HepG2 (cell line): Measurements from ENCODE around the gene SRD5A3. TPM values are rescaled to one million over a fixed set of nuclear protein-coding genes. Genes with fewer than 3 reads are reported as not detected.
A peak's percentile ranks its signal among the peaks of the same experiment; 100 is the strongest.

Source experiments
- ATF7-NPFF ChIP-seq: sonication (generic); formaldehyde crosslinking; IDR thresholded peaks from 2 replicates; pipeline ENCODE4 v1.8.1; 2023; ENCODE audit warnings: mild to moderate bottlenecking, low read depth, missing genetic modification reagents, moderate library complexity
- CEBPB ChIP-seq: IDR thresholded peaks from 2 replicates; pipeline ENCODE4 v1.6.1; 2011; ENCODE audit warnings: low read depth, low read length, improper control_type of control experiment, borderline replicate concordance
- GZF1 ChIP-seq: sonication (generic); formaldehyde crosslinking; IDR thresholded peaks from 2 replicates; pipeline ENCODE4 v1.5.1; 2020; ENCODE audit warnings: mild to moderate bottlenecking, missing genetic modification reagents
- HNRNPH1 ChIP-seq: fragments of 200-400 bp; formaldehyde crosslinking; optimal IDR thresholded peaks from 2 replicates; pipeline ENCODE3; 2017; ENCODE audit warnings: mild to moderate bottlenecking, low read depth, low read length
- HOXA3 ChIP-seq: sonication (generic); formaldehyde crosslinking; IDR thresholded peaks from 2 replicates; pipeline ENCODE4 v1.5.0; 2020; ENCODE audit warnings: missing genetic modification reagents
- KAT8 ChIP-seq: IDR thresholded peaks from 2 replicates; pipeline ENCODE4 v1.6.1; 2016; ENCODE audit warnings: missing genetic modification reagents, missing compliant biosample characterization
- MAFK ChIP-seq, 2 experiments: IDR thresholded peaks in 1 of 2; conservative IDR thresholded peaks in 1 of 2; 2 replicates each; pipeline ENCODE4 v1.6.1; 2011; ENCODE audit warnings: improper control_type of control experiment in 2 of 2, low read length in 2 of 2
- MBNL3 ChIP-seq: fragments of 250-450 bp; sonication (Bioruptor Pico); conservative IDR thresholded peaks from 2 replicates; pipeline ENCODE4 v1.8.0; 2022; ENCODE audit warnings: mild to moderate bottlenecking, inconsistent platforms
- NCOA1 ChIP-seq: sonication (generic); formaldehyde crosslinking; IDR thresholded peaks from 2 replicates; pipeline ENCODE4 v1.9.0; 2021; ENCODE audit warnings: missing genetic modification reagents
- NR2F1 ChIP-seq, 2 experiments: fragments of 450-650 bp in 1 of 2; formaldehyde crosslinking in 1 of 2; IDR thresholded peaks; 2 replicates each; pipeline versions ENCODE4 v1.5.0 to v1.6.1; 2016 to 2020; ENCODE audit warnings: mild to moderate bottlenecking in 1 of 2, missing compliant biosample characterization in 1 of 2, missing genetic modification reagents in 1 of 2, moderate library complexity in 1 of 2
- POLR2AphosphoS2 ChIP-seq: IDR thresholded peaks from 2 replicates; pipeline ENCODE4 v1.6.1; 2011; ENCODE audit warnings: low read depth, low read length, improper control_type of control experiment
- STAT5B ChIP-seq: sonication (generic); formaldehyde crosslinking; IDR thresholded peaks from 2 replicates; pipeline ENCODE4 v1.4.0; 2020; ENCODE audit warnings: missing genetic modification reagents
- STAT6 ChIP-seq: sonication (generic); formaldehyde crosslinking; IDR thresholded peaks from 2 replicates; pipeline ENCODE4 v1.4.0; 2020; ENCODE audit warnings: missing genetic modification reagents, mild to moderate bottlenecking, borderline replicate concordance
- SYNCRIP ChIP-seq: fragments of 200-400 bp; formaldehyde crosslinking; IDR thresholded peaks from 2 replicates; pipeline ENCODE4 v1.6.1; 2018; ENCODE audit warnings: mild to moderate bottlenecking, low read depth, low read length; ENCODE audit not compliant: insufficient read depth
- TARDBP ChIP-seq: sonication (generic); formaldehyde crosslinking; IDR thresholded peaks from 2 replicates; pipeline ENCODE4 v1.8.0; 2022; ENCODE audit warnings: mild to moderate bottlenecking, missing genetic modification reagents
- YY1 ChIP-seq: IDR thresholded peaks from 2 replicates; pipeline ENCODE4 v1.6.1; 2011; ENCODE audit warnings: low read length, low read depth, moderate library complexity, mild to moderate bottlenecking; ENCODE audit not compliant: insufficient read depth, insufficient replicate concordance
- ZBTB26 ChIP-seq: IDR thresholded peaks from 2 replicates; pipeline ENCODE4 v1.6.1; 2016; ENCODE audit warnings: missing compliant biosample characterization, missing genetic modification reagents, borderline replicate concordance
- ZBTB44 ChIP-seq: sonication (generic); formaldehyde crosslinking; IDR thresholded peaks from 2 replicates; pipeline ENCODE4 v1.4.0; 2020; ENCODE audit warnings: missing genetic modification reagents
- ZFP36L2 ChIP-seq: sonication (generic); formaldehyde crosslinking; IDR thresholded peaks from 2 replicates; pipeline ENCODE4 v1.4.0; 2020; ENCODE audit warnings: missing genetic modification reagents
- ZNF101 ChIP-seq: sonication (generic); formaldehyde crosslinking; IDR thresholded peaks from 2 replicates; pipeline ENCODE4 v1.4.0; 2020; ENCODE audit warnings: mild to moderate bottlenecking, low read depth, missing genetic modification reagents, borderline replicate concordance
- ZNF382 ChIP-seq: sonication (generic); formaldehyde crosslinking; IDR thresholded peaks from 2 replicates; pipeline ENCODE4 v1.5.0; 2020; ENCODE audit warnings: missing genetic modification reagents, mild to moderate bottlenecking, borderline replicate concordance
- ZNF484 ChIP-seq: sonication (generic); formaldehyde crosslinking; IDR thresholded peaks from 2 replicates; pipeline ENCODE4 v1.5.1; 2020; ENCODE audit warnings: mild to moderate bottlenecking, low read depth, missing genetic modification reagents, borderline replicate concordance
- ZNF562 ChIP-seq: sonication (generic); formaldehyde crosslinking; IDR thresholded peaks from 2 replicates; pipeline ENCODE4 v1.8.0; 2022; ENCODE audit warnings: missing genetic modification reagents, borderline replicate concordance
- ZNF564 ChIP-seq: sonication (generic); formaldehyde crosslinking; IDR thresholded peaks from 2 replicates; pipeline ENCODE4 v1.8.1; 2023; ENCODE audit warnings: mild to moderate bottlenecking, missing genetic modification reagents
- ZNF709 ChIP-seq: sonication (generic); formaldehyde crosslinking; IDR thresholded peaks from 2 replicates; pipeline ENCODE4 v1.5.0; 2020; ENCODE audit warnings: mild to moderate bottlenecking, missing genetic modification reagents
- polyA plus RNA-seq, 8 experiments: library from polyadenylated mRNA; depleted of rRNA in 3 of 8; stranded (reverse) in 7 of 8; unstranded in 1 of 8; fragments of >200 nt; fragmentation: Illumina TruSeq in 4 of 8; extraction: Trizol in 4 of 8; gene quantifications; 2 replicates each; pipeline versions ENCODE4 v1.2.1 to v1.2.3, GENCODE V29; 2011 to 2016; ENCODE audit warnings: low read depth in 4 of 8, missing spikeins in 1 of 8, mixed read lengths in 1 of 8; ENCODE audit not compliant: insufficient read depth in 1 of 8
- total RNA-seq, 5 experiments: library from RNA; depleted of rRNA; stranded (reverse); fragments of >200 nt; fragmentation: Illumina TruSeq; extraction: Trizol; gene quantifications; 2 replicates each; pipeline ENCODE4 v1.2.3, GENCODE V29; 2016; ENCODE audit warnings: low read depth in 1 of 5

The SRD5A3 gene
- total and polyA plus RNA-seq, 2 of the 13 experiments (the other 11 are each of a cell fraction or from before 2014, with no cell fraction given), result 12.4 to 18.4 TPM

- TF ChIP-seq STAT6 (CRISPR knock-in tag), result no peak
- no peak for TF ChIP-seq NR2F1 (CRISPR knock-in tag; IDR thresholded peaks at IDR 0.05)
- no peak for TF ChIP-seq MAFK (conservative IDR thresholded peaks at IDR 0.05 in 1 of 2, IDR thresholded peaks at IDR 0.05 in 1 of 2; ENCODE audit: low read length in 2 of 2)
- no peak for TF ChIP-seq POLR2AphosphoS2
- no peak for TF ChIP-seq MBNL3 (CRISPR knock-in tag)
- TF ChIP-seq ZBTB44 (CRISPR knock-in tag), result no peak
- peak; percentile 77 for TF ChIP-seq HOXA3
- no peak for TF ChIP-seq CEBPB
- TF ChIP-seq ATF7-NPFF (CRISPR knock-in tag), result peak; percentile 79
- no peak for TF ChIP-seq ZFP36L2 (CRISPR knock-in tag)
- TF ChIP-seq ZNF564 (CRISPR knock-in tag), result peak; percentile 93
- TF ChIP-seq ZBTB26 (CRISPR knock-in tag), result peak; percentile 36; the same call in 1 of the 2 replicates
- TF ChIP-seq GZF1 (CRISPR knock-in tag), result no peak
- no peak for TF ChIP-seq ZNF484 (CRISPR knock-in tag)
- peak; percentile 58; the same call in 1 of the 2 replicates for TF ChIP-seq TARDBP (CRISPR knock-in tag)
- TF ChIP-seq ZNF709, result peak; percentile 91
- TF ChIP-seq HNRNPH1, result no peak
- no peak for TF ChIP-seq STAT5B
- peak; percentile 78; the same call in 1 of the 2 replicates for TF ChIP-seq NCOA1
- no peak for TF ChIP-seq ZNF382
- no peak for TF ChIP-seq ZNF562 (CRISPR knock-in tag)
- peak; percentile 81 for TF ChIP-seq YY1
- TF ChIP-seq KAT8 (CRISPR knock-in tag), result peak; percentile 27; the same call in 1 of the 2 replicates
- no peak for TF ChIP-seq ZNF101 (CRISPR knock-in tag)
- TF ChIP-seq SYNCRIP, result no peak
Measured at GRCh38 chr4:55345980-55346850, at the start of gene SRD5A3 (continued).
